ENCODE results near the gene HSD11B1L.

HSD11B1L gene

GRCh38 chr19:5680437-5681368 is at the start of gene HSD11B1L, which contains the start of gene MICOS13:
TSS of gene HSD11B1L (plus strand) at chr19:5681027. CDS start at chr19:5684833, 3,806 bp downstream.
TSS of gene MICOS13 (minus strand) at chr19:5680516. CDS start at chr19:5680486, 30 bp downstream.
- peak; percentile 97 for DNase-seq (ENCODE audit: low read depth)
- no peak for TF ChIP-seq CTCF (IDR thresholded peaks at IDR 0.05; ENCODE audit: control insufficient read depth, extremely low read depth, insufficient read depth)
- H3K4me3 ChIP-seq (ENCODE audit: low read depth, low read length), result peak within 1 kb of the TSS; percentile 87

DNA sequence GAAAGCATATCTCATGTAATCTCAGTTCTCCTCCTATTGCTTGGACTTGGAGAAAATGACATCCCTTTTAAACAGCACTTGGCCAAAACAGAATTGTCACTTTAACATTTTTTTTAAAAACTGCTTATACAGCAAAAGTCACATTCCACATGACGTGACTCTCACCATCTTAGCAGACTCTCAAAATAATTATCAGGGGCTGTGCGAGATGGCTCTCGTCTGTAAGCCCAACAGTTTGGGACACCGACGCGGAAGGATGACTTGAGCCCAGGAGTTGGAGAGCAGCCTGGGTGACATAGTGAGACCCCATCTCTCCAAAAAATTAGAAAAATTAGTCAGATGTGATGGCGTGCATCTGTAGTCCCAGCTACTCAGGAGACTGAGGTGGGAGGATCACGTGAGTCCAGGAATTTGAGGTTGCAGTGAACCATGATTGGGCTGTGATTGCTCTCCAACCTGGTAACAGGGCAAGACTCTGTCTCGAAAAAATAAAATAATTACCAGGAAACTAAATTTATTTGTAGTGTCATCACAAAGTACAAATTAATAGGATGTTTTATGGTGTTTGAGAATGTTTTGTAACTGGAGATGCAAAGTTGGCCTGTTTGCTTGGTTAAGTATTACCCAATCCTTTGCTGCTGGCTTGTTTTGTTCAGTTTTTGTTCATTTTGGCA is 49.1 kb upstream of the HSD11B1L start:
- peak overlapping the region; percentile 25 for H3K4me3 ChIP-seq (ENCODE audit: low read depth, low read length)
- no peak for TF ChIP-seq CTCF (IDR thresholded peaks at IDR 0.05; ENCODE audit: control insufficient read depth, extremely low read depth, insufficient read depth)
- peak; percentile 73 for DNase-seq (ENCODE audit: low read depth)

GRCh38 chr19:5632241-5632612 is 48.6 kb upstream of the HSD11B1L start:
- no peak for TF ChIP-seq CTCF (IDR thresholded peaks at IDR 0.05; ENCODE audit: control insufficient read depth, extremely low read depth, insufficient read depth)
- no peak for DNase-seq (ENCODE audit: low read depth)
- H3K4me3 ChIP-seq (ENCODE audit: low read depth, low read length), result peak overlapping the region; percentile 24

DNA sequence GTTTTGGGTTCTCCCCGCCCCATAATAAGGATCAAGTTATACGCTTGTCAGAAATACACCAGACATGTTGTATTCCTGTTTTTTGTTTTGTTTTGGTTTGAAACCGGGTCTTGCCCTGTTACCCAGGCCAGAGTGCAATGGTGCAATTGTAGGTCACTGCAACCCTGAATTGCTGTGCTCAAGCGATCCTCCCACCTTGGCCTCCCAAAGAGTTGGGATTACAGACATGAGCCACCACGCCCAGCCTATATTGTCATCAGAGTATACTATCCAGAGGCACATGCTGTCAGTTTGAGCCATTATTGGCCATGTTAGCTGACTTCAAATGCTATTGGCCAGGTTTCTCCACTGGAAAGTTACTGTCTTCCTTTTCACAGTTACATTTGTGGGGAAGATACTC is 48.2 kb upstream of the HSD11B1L start:
- peak overlapping the region; percentile 24 for H3K4me3 ChIP-seq (ENCODE audit: low read depth, low read length)
- no peak for DNase-seq (ENCODE audit: low read depth)
- TF ChIP-seq CTCF (IDR thresholded peaks at IDR 0.05; ENCODE audit: control insufficient read depth, extremely low read depth, insufficient read depth), result no peak

- DNase-seq (ENCODE audit: low read depth), result no peak
- H3K4me3 ChIP-seq (ENCODE audit: low read depth, low read length), result no peak overlapping the region
- no peak for TF ChIP-seq CTCF (IDR thresholded peaks at IDR 0.05; ENCODE audit: control insufficient read depth, extremely low read depth, insufficient read depth)
Measured at GRCh38 chr19:5635427-5635826, 45.4 kb upstream of the HSD11B1L start.

DNA sequence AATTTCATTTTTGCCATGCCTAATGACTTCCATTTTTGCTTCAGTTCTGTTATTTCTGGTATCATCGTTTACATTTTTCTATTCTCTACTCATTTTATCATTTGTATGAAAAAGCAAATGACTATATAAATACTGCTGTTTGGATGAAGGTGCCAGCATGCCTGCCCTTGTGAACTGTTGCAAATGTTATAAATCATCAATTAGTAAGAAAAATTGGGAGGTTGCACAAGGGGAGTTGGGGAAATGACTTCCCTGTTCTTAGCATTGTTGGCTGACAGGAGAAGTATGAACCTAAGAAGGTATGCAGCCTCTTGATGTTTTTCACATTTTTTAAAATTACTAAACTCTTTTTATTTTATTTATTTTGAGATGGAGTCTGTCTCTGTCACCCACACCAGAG is 42.9 kb upstream of the HSD11B1L start:
- TF ChIP-seq CTCF (IDR thresholded peaks at IDR 0.05; ENCODE audit: control insufficient read depth, extremely low read depth, insufficient read depth), result no peak
- H3K4me3 ChIP-seq (ENCODE audit: low read depth, low read length), result no peak overlapping the region
- DNase-seq (ENCODE audit: low read depth), result no peak

Data from LNCaP clone FGC (cell line).